Ovary (tissue), 9 donors: ENCODE data around the gene RAB34. TPM values are rescaled to one million over a fixed set of nuclear protein-coding genes. Genes with fewer than 3 reads are reported as not detected.

ENCODE experiments used
- DNase-seq, 5 donors: peaks; one replicate each; pipeline ENCODE4 v3.0.0-alpha.2; 2019 to 2020
- H3K27ac ChIP-seq, 2 donors: fragments of 200-600 bp; one replicate each; pipeline versions ENCODE4 v1.5.1 to v1.8.0; 2019 to 2022
- H3K27me3 ChIP-seq: fragments of 200-600 bp; one replicate; pipeline ENCODE4 v1.8.0; 2022
- H3K36me3 ChIP-seq: fragments of 200-600 bp; sonication (generic); one replicate; pipeline ENCODE4 v1.5.1; 2019
- H3K4me1 ChIP-seq: one replicate; pipeline ENCODE4 v1.8.1; 2013; ENCODE audit warnings: mild to moderate bottlenecking, moderate library complexity; ENCODE audit not compliant: insufficient read depth
- H3K4me3 ChIP-seq: fragments of 200-600 bp; sonication (generic); one replicate; pipeline ENCODE4 v1.5.1; 2017
- H3K9me3 ChIP-seq, 2 donors: fragments of 200-600 bp in 1 of 2; sonication (generic) in 1 of 2; one replicate each; pipeline versions ENCODE4 v1.5.1 to v1.8.1; 2013 to 2019; ENCODE audit warnings: mild to moderate bottlenecking in 1 of 2, moderate library complexity in 1 of 2
- EP300 ChIP-seq: sonication (generic); formaldehyde crosslinking; IDR thresholded peaks from one replicate; pipeline ENCODE4 v1.6.1; 2017; ENCODE audit warnings: antibody characterized with exemption
- POLR2A ChIP-seq: fragments of 450-650 bp; IDR thresholded peaks from one replicate; pipeline ENCODE4 v1.6.1; 2017; ENCODE audit warnings: antibody characterized with exemption, mild to moderate bottlenecking, moderate library complexity
- WGBS, 3 donors: extraction: QIAGEN DNeasy Blood & Tissue Kit in 1 of 3; methylation state at CpG; one replicate each; pipeline versions ENCODE4 v1.1.5 to v1.1.7; 2013 to 2017; 5-methylcytosine and 5-hydroxymethylcytosine counted together
- intact Hi-C, 4 donors: fragments of 100-400 bp; cut with DNase I; formaldehyde crosslinking; loops; one replicate each; pipeline versions ENCODE4 v1.11.0 to v1.15.1; 2022 to 2023
- polyA plus RNA-seq, 2 donors: library from polyadenylated mRNA; stranded (reverse); fragments of 200-250 nt in 1 of 2; fragments of 350-450 nt in 1 of 2; fragmentation: Illumina TruSeq in 1 of 2; extraction: RNeasy Lipid Tissue Mini Kit (QIAGEN cat#74804) in 1 of 2; gene quantifications; one replicate each; pipeline ENCODE4 v1.2.3, GENCODE V29; 2013 to 2014
- total RNA-seq, 7 donors: library from RNA; depleted of rRNA in 2 of 7; stranded (reverse); fragments of >200 nt in 2 of 7; fragmentation: NEBNext Ultra II Directional in 3 of 7; extraction: Animal tissue kit (Norgen Biotek cat#: 25700) in 3 of 7; gene quantifications; one replicate each; pipeline versions ENCODE4 v1.1.0 to v1.2.4, GENCODE V29; 2016 to 2023
- TF ChIP-seq, protein P1 (sequence below), 3 donors: fragments of 450-650 bp in 2 of 3; fragments of 200-600 bp in 1 of 3; IDR thresholded peaks; one replicate each; pipeline versions ENCODE4 v1.5.1 to v1.8.0; 2016 to 2022; ENCODE audit warnings: antibody characterized with exemption in 3 of 3, mild to moderate bottlenecking in 1 of 3
- donor health status: DM: no; HTN: no; CAD: no; lungs with moderate emphysema.
- donor health status: DM: no; HTN: no; CAD: no.
- donor health status: Bipolar disorder and iron deficiency.
- donor health status: DM: yes; HTN: yes; CAD: no.
- donor health status: DM: no; HTN: no; CAD: no.
- donor health status: DM: yes; HTN: yes; CAD: no.

The RAB34 gene
- total and polyA plus RNA-seq, 9 donors: 149 to 222 (median 196) TPM

DNA sequence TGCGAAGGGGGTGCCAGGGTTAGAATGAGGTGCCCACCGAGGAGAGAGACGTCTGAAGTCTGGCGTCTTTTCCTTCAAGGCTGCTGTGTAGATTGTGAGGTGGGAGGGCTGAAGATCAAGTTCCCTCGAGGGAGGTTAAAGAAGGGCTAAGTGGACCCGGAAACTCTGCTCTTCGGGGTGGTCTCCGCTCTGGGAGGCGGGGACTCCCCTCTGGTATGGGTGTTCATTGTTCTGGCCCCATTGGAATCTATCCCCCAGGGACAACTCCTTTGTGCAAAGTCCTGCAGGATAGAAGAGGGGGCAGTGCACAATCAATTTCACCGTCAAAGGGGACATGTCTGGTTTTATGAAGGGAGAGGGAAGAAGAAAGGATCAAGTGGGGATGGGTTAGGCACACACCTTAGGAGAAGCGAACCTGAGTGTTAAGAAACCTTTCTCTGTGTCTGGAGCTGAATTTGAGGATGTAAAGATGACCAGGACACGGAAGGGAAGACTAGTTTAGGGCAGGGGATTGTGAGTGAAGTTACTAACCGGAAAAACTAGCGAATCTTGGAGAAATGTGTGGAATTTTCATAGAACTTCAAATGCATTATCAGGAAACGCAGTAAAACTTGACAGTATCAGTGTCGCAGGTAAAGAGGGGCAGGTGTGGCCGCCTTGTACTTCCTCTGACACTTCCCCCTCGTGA, 809 bp upstream of the RAB34 start:
- Histone ChIP-seq H3K36me3 (no peaks in the 10 kb centered on the region), H3K4me3 (peak overlapping the region; percentile 72), H3K27ac (peak overlapping the region; percentile 91 to 97), H3K9me3 (no peaks in the 10 kb centered on the region), H3K27me3 (no peaks in the 10 kb centered on the region), H3K4me1 (peaks cover 15% of the 10 kb centered on the region)
- DNase-seq: no peak
- 15 to 21% (median 17%) methylated on average over 18 of the region's 18 CpGs for WGBS, 3 donors
- TF ChIP-seq POLR2A (no peak), EP300 (no peak)
- TF ChIP-seq, protein P1, sequence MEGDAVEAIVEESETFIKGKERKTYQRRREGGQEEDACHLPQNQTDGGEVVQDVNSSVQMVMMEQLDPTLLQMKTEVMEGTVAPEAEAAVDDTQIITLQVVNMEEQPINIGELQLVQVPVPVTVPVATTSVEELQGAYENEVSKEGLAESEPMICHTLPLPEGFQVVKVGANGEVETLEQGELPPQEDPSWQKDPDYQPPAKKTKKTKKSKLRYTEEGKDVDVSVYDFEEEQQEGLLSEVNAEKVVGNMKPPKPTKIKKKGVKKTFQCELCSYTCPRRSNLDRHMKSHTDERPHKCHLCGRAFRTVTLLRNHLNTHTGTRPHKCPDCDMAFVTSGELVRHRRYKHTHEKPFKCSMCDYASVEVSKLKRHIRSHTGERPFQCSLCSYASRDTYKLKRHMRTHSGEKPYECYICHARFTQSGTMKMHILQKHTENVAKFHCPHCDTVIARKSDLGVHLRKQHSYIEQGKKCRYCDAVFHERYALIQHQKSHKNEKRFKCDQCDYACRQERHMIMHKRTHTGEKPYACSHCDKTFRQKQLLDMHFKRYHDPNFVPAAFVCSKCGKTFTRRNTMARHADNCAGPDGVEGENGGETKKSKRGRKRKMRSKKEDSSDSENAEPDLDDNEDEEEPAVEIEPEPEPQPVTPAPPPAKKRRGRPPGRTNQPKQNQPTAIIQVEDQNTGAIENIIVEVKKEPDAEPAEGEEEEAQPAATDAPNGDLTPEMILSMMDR (IDR thresholded peaks at IDR 0.05): no peak
- intact Hi-C loops: loop anchor here in 1 of 4 donors (5.0 kb wide), 1 partner anchor 56 kb away; the partner anchor contains the start of genes SDF2 and SUPT6H

DNA sequence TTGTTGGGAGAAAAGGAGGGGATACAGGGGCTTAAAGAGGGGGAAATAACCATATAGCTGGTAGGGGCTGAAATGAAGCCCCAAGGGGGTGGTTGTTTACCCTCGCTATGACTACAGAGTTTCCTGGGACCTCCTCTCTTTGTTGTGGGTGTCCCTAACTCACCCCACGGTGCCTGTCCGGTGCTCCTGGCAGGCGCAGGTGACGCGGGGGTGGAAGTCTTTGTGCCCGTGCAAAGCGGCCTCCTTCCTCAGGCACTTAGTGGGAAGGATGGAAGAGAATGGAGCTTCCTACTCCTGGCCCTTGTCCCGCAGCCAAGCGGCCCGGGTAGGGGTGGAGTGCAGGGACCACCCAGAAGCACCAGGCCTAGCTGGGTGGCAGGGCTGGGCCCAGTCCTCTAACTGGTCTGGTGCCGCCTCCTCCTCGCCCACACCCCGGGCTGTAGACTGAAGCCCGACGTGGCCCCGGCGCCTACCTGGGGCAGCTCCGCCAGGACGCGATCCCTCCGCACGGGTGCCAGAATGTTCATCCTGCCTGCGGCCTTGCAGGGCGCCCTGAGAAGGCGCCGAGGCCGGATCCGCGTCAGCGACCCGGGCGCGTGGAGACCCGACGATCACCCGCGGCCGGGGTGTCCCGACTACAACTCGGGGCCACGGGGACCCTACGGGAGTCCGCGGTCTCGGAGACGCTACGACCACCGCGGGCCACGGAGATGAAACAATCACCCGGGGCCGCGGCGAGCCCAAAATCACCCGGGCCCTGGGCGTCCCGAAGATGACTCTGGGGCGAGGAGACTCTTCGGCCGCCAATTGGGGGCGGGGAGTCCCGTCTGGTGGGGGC, 709 bp downstream of the RAB34 start:
- H3K36me3 ChIP-seq: no peaks in the 10 kb centered on the region
- intact Hi-C loops: loop anchor here in 1 of 4 donors (5.0 kb wide), 1 partner anchor 55 kb away; the partner anchor contains the start of genes SDF2 and SUPT6H
- H3K4me1 ChIP-seq: peaks cover 15% of the 10 kb centered on the region
- peak overlapping the region; percentile 91 to 97 for H3K27ac ChIP-seq
- no peaks in the 10 kb centered on the region for H3K9me3 ChIP-seq
- H3K4me3 ChIP-seq: peak overlapping the region; percentile 72
- 1 to 5% (median 2%) methylated on average over 38 to 63 of the region's 63 CpGs for WGBS, 3 donors
- TF ChIP-seq EP300 (no peak), POLR2A (peak; percentile 11)
- TF ChIP-seq, protein P1 (IDR thresholded peaks at IDR 0.05): no peak
- DNase-seq: peak; percentile 49 to 75 (median 69)
- H3K27me3 ChIP-seq: no peaks in the 10 kb centered on the region

DNA sequence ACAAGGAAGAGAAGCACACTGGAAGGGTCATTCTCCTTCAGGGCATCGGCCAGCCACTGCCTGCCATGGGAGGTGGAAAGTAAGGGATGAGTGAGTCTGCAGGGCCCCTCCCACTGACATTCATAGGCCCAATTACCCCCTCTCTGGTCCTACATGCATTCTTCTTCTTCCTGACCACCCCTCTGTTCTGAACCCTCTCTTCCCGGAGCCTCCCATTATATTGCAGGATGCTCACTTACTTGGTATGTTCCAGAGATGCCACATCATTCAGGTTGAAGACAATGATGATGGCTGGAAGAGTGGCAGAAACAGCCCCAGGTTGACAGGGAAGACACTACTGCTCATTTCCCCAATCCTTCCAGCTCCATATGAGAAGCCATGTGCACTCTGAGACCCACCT, 2.5 kb downstream of the RAB34 start:
- WGBS, 3 donors: 86 to 89% (median 88%) methylated on average over 2 of the region's 2 CpGs
- TF ChIP-seq EP300: no peak
- TF ChIP-seq, protein P1 (IDR thresholded peaks at IDR 0.05): no peak
- no peak for TF ChIP-seq POLR2A
- Histone ChIP-seq H3K9me3 (no peaks in the 10 kb centered on the region), H3K27ac (no peak overlapping the region), H3K27me3 (no peaks in the 10 kb centered on the region), H3K36me3 (no peaks in the 10 kb centered on the region), H3K4me3 (no peak overlapping the region), H3K4me1 (peaks cover 9% of the 10 kb centered on the region)
- no peak for DNase-seq
- intact Hi-C loops: loop anchor here in 1 of 4 donors (5.0 kb wide), 1 partner anchor 53 kb away; the partner anchor contains the start of genes SDF2 and SUPT6H

DNA sequence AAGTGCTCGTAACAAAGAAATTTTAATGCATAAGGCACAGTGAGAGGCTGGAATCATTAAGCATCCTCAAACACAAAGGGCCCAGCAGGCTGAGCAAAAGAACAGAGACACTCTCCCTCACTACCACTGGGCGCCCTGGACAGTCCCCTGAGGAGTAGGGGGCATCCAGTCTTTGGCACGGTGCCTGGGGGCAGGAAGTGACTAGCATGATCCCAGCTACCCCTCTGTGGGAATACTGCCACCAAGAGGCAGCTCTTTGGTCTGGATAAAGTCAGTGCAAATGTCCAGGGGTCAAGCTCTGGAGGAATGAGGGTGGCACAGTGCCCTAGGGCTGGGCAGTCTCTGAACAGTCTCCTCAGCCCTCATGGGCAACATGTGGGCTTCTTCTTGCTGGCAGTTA, 3.4 kb downstream of the RAB34 start:
- Histone ChIP-seq H3K27me3 (no peaks in the 10 kb centered on the region), H3K4me3 (no peak overlapping the region), H3K4me1 (peaks cover 12% of the 10 kb centered on the region), H3K9me3 (no peaks in the 10 kb centered on the region), H3K36me3 (no peaks in the 10 kb centered on the region), H3K27ac (no peak overlapping the region)
- intact Hi-C loops: no loop called here
- WGBS, 3 donors: 84 to 97% (median 92%) methylated on average over 3 of the region's 3 CpGs
- peak in 3 of 5 donors; percentile 46 to 64 (median 55) for DNase-seq
- TF ChIP-seq POLR2A: no peak
- TF ChIP-seq EP300: no peak
- TF ChIP-seq, protein P1 (IDR thresholded peaks at IDR 0.05): no peak
